Fibroblast of the aortic adventitia (primary cell): Measurements from ENCODE around the gene GRAP. TPM values are rescaled to one million over a fixed set of nuclear protein-coding genes. Genes with fewer than 3 reads are reported as not detected.

ENCODE experiments used
- DNase-seq: peaks from one replicate; pipeline ENCODE4 v3.0.0-alpha.2; 2010; ENCODE audit warnings: low read depth
- H3K4me3 ChIP-seq: 2 replicates; pipeline ENCODE4 v1.5.1; 2011; ENCODE audit warnings: low read depth, mild to moderate bottlenecking, control low read depth, low read length, moderate library complexity
- small RNA-seq: library from RNA; depleted of rRNA; stranded (forward); fragments of <200 nt; gene quantifications from one replicate; pipeline ENCODE3, GENCODE V24; 2012
- total RNA-seq: library from RNA; depleted of rRNA; stranded (reverse); fragments of >200 nt; gene quantifications from 2 replicates; pipeline ENCODE4 v1.2.3, GENCODE V29; 2012; ENCODE audit warnings: low replicate concordance
- TF ChIP-seq, protein P1 (sequence below): IDR thresholded peaks from 2 replicates; pipeline ENCODE4 v1.5.1; 2011; ENCODE audit warnings: mild to moderate bottlenecking, low read length, control low read depth, inconsistent platforms; ENCODE audit not compliant: insufficient read depth

The GRAP gene
- total RNA-seq, 1 donor = under 0.01 TPM

DNA sequence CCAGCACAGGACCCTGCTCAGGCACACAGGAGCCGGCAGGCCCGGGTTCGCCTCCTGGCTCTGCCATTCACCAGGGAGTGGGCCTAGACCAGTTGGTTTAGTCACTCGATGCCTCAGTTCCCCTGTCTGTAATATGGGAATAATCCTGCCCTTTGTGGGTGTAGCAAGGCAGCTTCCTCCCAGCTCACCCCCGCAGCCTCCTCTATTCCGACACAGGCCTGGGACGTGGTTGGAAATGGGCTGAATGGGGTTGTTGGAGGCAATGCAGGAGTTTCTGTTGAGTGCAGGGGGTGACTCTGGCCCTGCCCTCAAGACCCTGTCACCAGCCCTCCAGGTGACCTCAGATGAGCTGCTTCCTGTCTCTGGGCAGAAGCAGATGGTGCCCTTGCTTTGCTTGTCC, 75.0 kb downstream of the GRAP start:
- no peak for DNase-seq
- H3K4me3 ChIP-seq = no peak overlapping the region
- TF ChIP-seq, protein P1, sequence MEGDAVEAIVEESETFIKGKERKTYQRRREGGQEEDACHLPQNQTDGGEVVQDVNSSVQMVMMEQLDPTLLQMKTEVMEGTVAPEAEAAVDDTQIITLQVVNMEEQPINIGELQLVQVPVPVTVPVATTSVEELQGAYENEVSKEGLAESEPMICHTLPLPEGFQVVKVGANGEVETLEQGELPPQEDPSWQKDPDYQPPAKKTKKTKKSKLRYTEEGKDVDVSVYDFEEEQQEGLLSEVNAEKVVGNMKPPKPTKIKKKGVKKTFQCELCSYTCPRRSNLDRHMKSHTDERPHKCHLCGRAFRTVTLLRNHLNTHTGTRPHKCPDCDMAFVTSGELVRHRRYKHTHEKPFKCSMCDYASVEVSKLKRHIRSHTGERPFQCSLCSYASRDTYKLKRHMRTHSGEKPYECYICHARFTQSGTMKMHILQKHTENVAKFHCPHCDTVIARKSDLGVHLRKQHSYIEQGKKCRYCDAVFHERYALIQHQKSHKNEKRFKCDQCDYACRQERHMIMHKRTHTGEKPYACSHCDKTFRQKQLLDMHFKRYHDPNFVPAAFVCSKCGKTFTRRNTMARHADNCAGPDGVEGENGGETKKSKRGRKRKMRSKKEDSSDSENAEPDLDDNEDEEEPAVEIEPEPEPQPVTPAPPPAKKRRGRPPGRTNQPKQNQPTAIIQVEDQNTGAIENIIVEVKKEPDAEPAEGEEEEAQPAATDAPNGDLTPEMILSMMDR = no peak

Small RNA genes lying within 50 kb of the gene (small RNA-seq; reads per million reads assigned to genes)
- gene AC090286.3 = not detected

Other genes starting within 250 kb of the GRAP start
- 14.2 and 26.3 TPM in 2 replicates for gene PRPSAP2, start 188.8 kb downstream of the GRAP start, total RNA-seq
- gene SLC5A10, start 94.8 kb downstream of the GRAP start, total RNA-seq = not detected in 2 replicates
- 4.4 and 9.5 TPM in 2 replicates for gene FAM83G, start 42.2 kb downstream of the GRAP start, total RNA-seq
- gene GRAPL, start 80.6 kb upstream of the GRAP start, total RNA-seq = not detected in 2 replicates
- 30.7 and 31.2 TPM in 2 replicates for gene EPN2, start 190.4 kb upstream of the GRAP start, total RNA-seq